ENCODE data around the gene ILF2.

DNA sequence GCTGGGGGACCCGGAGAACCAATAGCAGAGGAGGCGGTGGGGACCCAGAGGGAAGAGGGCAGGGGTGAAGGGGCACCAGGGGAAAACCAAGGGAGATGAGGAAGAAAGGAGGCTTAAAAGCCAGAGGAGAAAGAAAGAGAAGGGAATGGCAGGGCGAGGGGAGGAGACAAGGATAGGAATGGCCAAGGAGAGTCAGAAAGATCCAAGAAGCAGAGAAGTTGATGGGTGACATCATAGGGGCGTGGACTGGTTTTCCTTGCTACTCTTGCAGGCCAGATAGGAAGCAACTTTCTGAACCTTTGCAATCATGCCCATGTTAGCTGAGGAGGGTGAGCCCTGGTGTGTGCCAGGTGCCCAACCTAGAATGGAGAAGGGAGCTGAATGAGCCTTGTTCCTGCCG, 13.1 kb upstream of the ILF2 start:
- no peak for TF ChIP-seq CTCF (IDR thresholded peaks at IDR 0.05)
- no peak for TF ChIP-seq EZH2 (IDR thresholded peaks at IDR 0.05)
